IgD-negative memory B cell (primary cell): ENCODE data around the gene SLC35G1. TPM values are rescaled to one million over a fixed set of nuclear protein-coding genes. Genes with fewer than 3 reads are reported as not detected.

Source experiments
- H3K27ac Mint-ChIP-seq, 3 donors: one replicate each; pipeline ENCODE4 v1.8.0; 2020 to 2022; ENCODE audit warnings: mild to moderate bottlenecking in 3 of 3, mixed read lengths in 3 of 3, moderate library complexity in 1 of 3
- H3K27me3 Mint-ChIP-seq: one replicate; pipeline ENCODE4 v1.8.0; 2021; ENCODE audit warnings: mixed read lengths
- H3K36me3 Mint-ChIP-seq: one replicate; pipeline ENCODE4 v1.8.0; 2020; ENCODE audit warnings: mild to moderate bottlenecking, mixed read lengths
- H3K4me1 Mint-ChIP-seq, 3 donors: one replicate each; pipeline ENCODE4 v1.8.0; 2020 to 2022; ENCODE audit warnings: mixed read lengths in 3 of 3, mild to moderate bottlenecking in 1 of 3
- H3K4me3 Mint-ChIP-seq, 4 donors: one replicate each; pipeline ENCODE4 v1.8.0; 2020 to 2022; ENCODE audit warnings: mild to moderate bottlenecking in 4 of 4, mixed read lengths in 4 of 4, moderate library complexity in 3 of 4
- H3K9me3 Mint-ChIP-seq, 3 donors: one replicate each; pipeline ENCODE4 v1.8.0; 2020 to 2021; ENCODE audit warnings: mixed read lengths in 3 of 3, mild to moderate bottlenecking in 1 of 3
- polyA plus RNA-seq: library from polyadenylated mRNA; unstranded; fragments of 300-500 nt; fragmentation: Illumina TruSeq; gene quantifications from one replicate; pipeline ENCODE4 v1.2.3, GENCODE V29; 2021

SLC35G1 gene
- polyA plus RNA-seq, 1 donor from 2014 or later: 0.63 TPM

DNA sequence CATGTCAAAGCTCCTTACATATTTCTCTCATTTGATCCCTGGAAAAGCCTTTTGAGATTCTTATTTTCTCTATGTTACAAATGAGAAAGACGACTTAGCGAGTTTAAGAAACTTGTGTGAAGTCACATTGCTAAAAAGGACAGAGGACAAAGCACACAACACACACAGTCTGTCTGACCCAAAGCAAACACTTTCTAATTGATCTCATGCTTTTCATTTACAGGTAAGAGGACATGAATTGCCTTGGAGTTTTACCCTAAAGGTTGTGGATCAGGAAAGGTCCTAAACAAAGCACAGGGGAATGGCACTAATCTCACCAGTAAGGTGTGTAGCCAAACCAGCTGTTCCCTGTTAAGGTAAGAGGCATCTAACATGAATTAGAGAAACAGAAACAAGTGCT is 18.7 kb downstream of the SLC35G1 start:
- H3K9me3 Mint-ChIP-seq: no peaks in the 10 kb centered on the region
- H3K27ac Mint-ChIP-seq: no peak overlapping the region
- H3K4me1 Mint-ChIP-seq: no peaks in the 10 kb centered on the region
- H3K4me3 Mint-ChIP-seq: no peak overlapping the region
- H3K27me3 Mint-ChIP-seq: no peaks in the 10 kb centered on the region
- H3K36me3 Mint-ChIP-seq: peaks cover 6% of the 10 kb centered on the region

DNA sequence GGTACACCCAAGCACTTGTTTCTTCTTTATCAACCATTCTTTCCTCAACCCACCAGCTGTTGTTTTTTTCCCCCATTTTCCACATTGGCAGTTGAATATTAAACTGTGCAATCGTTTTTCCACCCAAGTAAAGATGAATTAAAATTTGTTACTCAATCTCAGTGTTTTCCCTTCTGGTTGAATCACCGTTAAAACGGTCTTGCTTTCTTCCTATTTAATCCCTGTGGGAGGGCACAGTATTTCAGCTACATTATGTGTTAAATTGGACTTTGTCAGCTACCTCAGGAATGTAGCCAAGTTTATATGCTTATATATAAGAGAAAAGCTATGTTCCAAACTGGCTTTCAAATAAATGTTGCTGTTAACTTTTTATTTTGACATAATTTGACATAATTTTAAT is 19.9 kb downstream of the SLC35G1 start:
- H3K27me3 Mint-ChIP-seq: no peaks in the 10 kb centered on the region
- H3K4me3 Mint-ChIP-seq: no peak overlapping the region
- H3K4me1 Mint-ChIP-seq: no peaks in the 10 kb centered on the region
- peaks cover 4% of the 10 kb centered on the region for H3K36me3 Mint-ChIP-seq
- no peak overlapping the region for H3K27ac Mint-ChIP-seq
- H3K9me3 Mint-ChIP-seq: no peaks in the 10 kb centered on the region

DNA sequence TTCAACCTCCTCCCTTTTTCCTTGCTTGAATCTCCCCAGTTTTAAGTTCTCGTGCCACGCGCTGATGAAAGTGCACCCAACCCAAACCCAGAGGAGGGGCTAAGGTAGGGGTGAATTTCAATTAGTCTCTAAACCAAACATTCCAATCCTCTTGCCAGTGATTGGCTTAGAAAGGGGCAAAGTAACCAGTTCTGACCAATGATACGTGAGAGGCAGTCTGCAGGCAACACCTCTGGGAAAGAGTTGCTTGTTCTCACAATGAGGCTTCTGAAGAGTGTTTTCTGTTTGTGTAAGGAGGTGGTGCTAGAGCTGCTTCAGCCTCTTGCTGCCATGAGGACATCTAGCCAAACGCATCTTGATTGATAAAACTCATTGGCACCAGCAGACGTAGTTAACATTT is 21.8 kb downstream of the SLC35G1 start:
- Mint-ChIP-seq H3K27me3 (no peaks in the 10 kb centered on the region), H3K9me3 (no peaks in the 10 kb centered on the region), H3K36me3 (no peaks in the 10 kb centered on the region), H3K27ac (no peak overlapping the region), H3K4me1 (no peaks in the 10 kb centered on the region), H3K4me3 (no peak overlapping the region)

DNA sequence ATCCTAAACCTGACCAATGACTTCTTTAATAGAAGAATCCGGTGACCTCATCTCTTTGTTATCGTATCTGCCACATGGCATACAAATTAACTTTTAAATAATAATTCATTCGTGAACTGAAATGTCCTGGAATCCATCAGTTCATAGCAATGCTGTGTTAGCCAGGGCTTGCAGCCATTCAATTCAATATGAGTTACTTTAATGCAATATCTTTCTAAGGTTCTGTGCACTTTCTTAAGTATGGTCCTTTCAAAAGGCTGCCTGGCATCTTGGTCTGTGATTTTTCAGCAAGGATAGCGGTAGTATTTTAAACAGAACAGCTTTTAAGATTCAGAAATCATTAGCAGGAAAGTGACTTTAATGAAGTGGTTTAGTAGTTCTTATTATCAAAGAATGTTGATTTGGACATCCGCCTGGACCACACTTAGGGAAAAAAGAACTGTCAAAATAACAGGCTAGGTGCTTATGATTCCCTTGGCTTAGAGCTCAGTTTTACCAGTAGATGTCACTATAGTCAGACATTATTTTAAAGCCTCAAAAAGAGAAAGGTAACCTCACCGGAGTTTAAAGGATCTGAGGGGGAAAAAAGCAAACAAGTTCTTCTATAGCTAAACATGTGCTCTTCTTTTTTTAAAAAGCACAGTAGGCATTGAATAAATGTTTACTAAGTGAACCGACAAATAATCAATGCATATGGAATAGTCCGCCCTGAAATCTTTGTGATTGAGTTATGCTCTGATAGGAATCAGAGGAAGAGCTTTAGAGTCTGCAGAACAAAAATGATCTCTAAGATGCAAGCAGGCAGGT is 22.7 kb downstream of the SLC35G1 start:
- Mint-ChIP-seq H3K27ac (no peak overlapping the region), H3K4me1 (no peaks in the 10 kb centered on the region), H3K27me3 (no peaks in the 10 kb centered on the region), H3K4me3 (no peak overlapping the region), H3K9me3 (no peaks in the 10 kb centered on the region), H3K36me3 (no peaks in the 10 kb centered on the region)

DNA sequence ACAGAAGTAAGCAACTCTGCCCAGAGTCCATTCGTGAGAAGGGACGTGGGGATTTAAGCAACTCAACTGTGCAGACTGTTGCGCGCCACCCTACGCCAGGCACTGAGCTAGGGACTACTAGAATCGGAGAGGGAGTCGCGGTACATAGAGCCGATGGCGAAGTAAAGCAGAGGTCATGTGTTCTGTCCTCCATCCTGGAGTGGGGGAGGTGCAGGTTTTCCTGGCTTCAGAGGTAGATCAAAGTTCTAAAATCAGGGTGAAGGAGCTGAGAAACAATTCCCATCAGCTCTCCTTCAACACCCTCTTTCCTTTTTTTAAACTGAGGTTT is 23.2 kb downstream of the SLC35G1 start:
- Mint-ChIP-seq H3K27me3 (no peaks in the 10 kb centered on the region), H3K36me3 (no peaks in the 10 kb centered on the region), H3K9me3 (no peaks in the 10 kb centered on the region), H3K4me1 (no peaks in the 10 kb centered on the region), H3K4me3 (no peak overlapping the region), H3K27ac (no peak overlapping the region)

DNA sequence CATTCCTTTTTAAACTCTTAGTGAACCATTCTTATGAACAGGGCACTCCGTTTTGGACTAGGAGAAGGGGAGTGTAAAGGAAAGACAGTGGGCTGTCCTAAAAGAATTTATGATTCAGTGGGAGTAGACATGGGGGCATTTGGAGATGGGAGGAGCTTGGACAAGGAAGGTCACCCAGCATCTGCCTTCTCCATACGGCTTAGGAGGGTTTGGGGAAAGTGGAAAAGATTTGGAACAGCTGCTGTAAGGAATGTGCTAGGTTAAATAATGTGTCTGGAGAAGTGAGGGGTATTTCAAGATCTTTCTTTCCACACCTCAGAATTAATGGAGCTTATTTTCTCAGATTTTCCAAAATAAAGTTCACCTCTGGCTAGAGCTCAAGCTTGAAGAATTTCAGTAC is 24.0 kb downstream of the SLC35G1 start:
- H3K27me3 Mint-ChIP-seq: no peaks in the 10 kb centered on the region
- no peaks in the 10 kb centered on the region for H3K9me3 Mint-ChIP-seq
- no peaks in the 10 kb centered on the region for H3K4me1 Mint-ChIP-seq
- H3K4me3 Mint-ChIP-seq: no peak overlapping the region
- no peak overlapping the region for H3K27ac Mint-ChIP-seq
- H3K36me3 Mint-ChIP-seq: no peaks in the 10 kb centered on the region

DNA sequence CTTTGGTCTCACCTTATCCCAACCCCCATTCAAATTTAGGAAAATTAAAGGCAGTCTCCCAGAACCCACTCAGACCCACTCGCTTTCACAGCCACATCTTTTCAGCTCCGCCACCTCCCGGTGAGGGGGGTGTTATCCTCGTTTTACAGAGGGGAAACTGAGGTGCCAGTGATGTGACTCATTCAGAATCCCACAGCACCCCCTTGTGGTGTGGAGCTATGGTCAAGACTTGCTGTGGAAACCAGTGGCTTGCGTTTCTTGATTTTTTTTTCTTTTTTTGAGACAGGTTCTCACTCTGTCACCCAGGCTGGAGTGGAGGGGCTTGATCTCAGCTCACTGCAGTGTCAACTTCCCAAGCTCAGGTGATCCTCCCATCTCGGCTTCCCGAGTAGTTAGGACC is 27.6 kb downstream of the SLC35G1 start:
- Mint-ChIP-seq H3K36me3 (peaks cover 5% of the 10 kb centered on the region), H3K27ac (no peak overlapping the region), H3K27me3 (no peaks in the 10 kb centered on the region), H3K4me1 (no peaks in the 10 kb centered on the region), H3K4me3 (no peak overlapping the region), H3K9me3 (no peaks in the 10 kb centered on the region)

DNA sequence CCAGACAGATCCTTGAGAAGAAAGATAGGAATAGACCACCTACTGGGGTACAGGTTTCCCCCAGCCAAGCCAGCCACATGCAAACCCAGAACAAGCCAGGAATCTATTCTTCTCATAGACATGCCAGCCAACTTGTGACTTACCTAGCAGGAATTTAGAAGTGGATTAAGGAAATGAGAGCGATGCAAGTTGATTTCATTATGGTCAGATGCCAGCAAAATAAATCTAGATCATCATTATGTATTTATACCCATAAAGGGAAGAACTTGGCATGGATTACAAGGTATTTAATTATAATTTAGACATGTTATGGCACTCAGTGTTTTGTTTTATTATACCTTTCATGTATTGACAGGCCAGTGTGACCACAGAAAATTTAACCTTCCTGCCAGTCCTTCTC is 32.8 kb downstream of the SLC35G1 start:
- Mint-ChIP-seq H3K36me3 (peaks cover 5% of the 10 kb centered on the region), H3K27me3 (peaks cover 5% of the 10 kb centered on the region), H3K9me3 (peaks cover 1 to 9% (median 4%) of the 10 kb centered on the region in 3 donors), H3K4me1 (no peaks in the 10 kb centered on the region), H3K4me3 (no peak overlapping the region), H3K27ac (no peak overlapping the region)

DNA sequence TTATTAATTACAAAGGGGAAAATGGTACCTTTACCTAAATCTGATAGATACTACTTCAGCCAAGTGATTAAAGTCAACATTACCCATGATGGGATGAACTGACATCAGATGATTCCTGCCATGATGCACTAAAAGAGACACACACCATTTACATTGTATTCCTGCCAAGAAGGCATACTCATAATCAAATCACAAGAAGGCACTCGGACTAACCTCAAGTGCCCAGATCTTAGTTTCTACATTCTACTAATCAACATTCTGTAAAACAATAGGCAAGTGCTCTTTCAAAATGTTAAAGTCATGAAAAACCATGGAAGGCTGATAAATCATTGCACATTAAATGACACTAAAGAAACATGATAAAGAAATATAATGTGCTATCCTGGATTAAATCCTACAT is 44.4 kb downstream of the SLC35G1 start:
- Mint-ChIP-seq H3K4me3 (no peak overlapping the region), H3K36me3 (no peaks in the 10 kb centered on the region), H3K27me3 (no peaks in the 10 kb centered on the region), H3K9me3 (peaks cover 0 to 3% (median 0%) of the 10 kb centered on the region in 3 donors), H3K4me1 (no peaks in the 10 kb centered on the region), H3K27ac (no peak overlapping the region)

DNA sequence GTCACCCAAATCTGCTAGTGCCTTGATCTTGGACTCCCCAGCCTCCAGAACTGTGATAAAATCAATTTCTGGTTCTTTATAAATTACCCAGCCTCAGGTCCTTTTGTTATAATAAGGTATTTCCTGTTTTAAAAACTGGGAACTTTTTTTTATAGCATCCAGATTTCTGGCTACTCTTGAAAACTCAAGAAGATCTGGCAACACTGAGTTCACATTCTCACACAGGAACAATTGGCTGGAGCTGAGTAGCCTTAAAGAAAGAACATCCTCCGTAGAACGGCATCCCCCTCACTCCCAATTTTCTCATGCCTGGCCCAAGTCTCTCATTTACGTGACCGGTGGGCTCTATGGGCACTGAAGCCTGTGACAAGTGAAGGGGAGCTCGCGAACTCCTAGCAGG is 47.1 kb downstream of the SLC35G1 start:
- no peak overlapping the region for H3K27ac Mint-ChIP-seq
- H3K27me3 Mint-ChIP-seq: no peaks in the 10 kb centered on the region
- no peaks in the 10 kb centered on the region for H3K4me1 Mint-ChIP-seq
- H3K36me3 Mint-ChIP-seq: no peaks in the 10 kb centered on the region
- H3K9me3 Mint-ChIP-seq: peaks cover 0 to 3% (median 0%) of the 10 kb centered on the region in 3 donors
- no peak overlapping the region for H3K4me3 Mint-ChIP-seq

DNA sequence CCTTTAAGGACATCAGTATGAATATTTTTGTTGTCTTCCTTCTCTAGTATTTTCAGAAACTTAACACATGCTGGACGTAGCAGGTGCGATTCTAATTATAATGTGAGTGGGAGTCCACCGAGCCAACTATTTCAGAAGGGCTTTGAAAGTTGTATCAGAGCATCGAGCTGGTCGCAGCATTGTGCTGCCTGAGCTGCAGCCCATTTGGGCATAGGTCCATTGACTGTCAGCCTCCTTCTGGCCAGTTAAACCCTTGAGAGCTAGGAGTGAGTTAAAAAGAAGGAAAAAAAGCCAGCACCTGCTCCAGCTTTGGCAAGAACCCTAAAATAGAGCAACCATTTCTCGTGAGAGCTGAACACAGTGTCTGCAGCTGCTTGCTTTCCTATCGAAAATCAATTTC is 47.8 kb downstream of the SLC35G1 start:
- H3K4me1 Mint-ChIP-seq: no peaks in the 10 kb centered on the region
- H3K27me3 Mint-ChIP-seq: no peaks in the 10 kb centered on the region
- H3K9me3 Mint-ChIP-seq: peaks cover 0 to 3% (median 0%) of the 10 kb centered on the region in 3 donors
- no peak overlapping the region for H3K4me3 Mint-ChIP-seq
- peaks cover under 1% of the 10 kb centered on the region for H3K36me3 Mint-ChIP-seq
- H3K27ac Mint-ChIP-seq: no peak overlapping the region

DNA sequence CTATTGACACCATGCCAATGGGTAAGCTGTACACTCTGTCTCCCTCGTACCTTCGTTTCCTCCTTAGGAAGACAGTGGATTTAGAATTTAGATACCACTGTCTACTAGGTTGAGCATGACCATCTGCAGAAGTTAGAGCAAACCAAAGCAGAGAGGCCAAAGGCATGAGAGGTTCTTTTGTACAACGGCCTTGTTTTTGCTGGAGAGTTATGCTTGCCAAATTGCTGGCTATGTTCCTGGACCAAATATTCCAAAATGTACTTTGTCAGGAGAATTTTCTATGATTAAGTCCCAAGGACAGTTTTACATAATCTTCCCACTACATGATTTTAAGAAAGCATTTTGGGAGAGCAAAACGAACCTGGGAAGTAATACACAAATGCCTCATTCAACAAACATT is 52.0 kb downstream of the SLC35G1 start:
- no peak overlapping the region for H3K27ac Mint-ChIP-seq
- no peaks in the 10 kb centered on the region for H3K4me1 Mint-ChIP-seq
- no peak overlapping the region for H3K4me3 Mint-ChIP-seq
- H3K9me3 Mint-ChIP-seq: no peaks in the 10 kb centered on the region
- no peaks in the 10 kb centered on the region for H3K27me3 Mint-ChIP-seq
- peaks cover 6% of the 10 kb centered on the region for H3K36me3 Mint-ChIP-seq

DNA sequence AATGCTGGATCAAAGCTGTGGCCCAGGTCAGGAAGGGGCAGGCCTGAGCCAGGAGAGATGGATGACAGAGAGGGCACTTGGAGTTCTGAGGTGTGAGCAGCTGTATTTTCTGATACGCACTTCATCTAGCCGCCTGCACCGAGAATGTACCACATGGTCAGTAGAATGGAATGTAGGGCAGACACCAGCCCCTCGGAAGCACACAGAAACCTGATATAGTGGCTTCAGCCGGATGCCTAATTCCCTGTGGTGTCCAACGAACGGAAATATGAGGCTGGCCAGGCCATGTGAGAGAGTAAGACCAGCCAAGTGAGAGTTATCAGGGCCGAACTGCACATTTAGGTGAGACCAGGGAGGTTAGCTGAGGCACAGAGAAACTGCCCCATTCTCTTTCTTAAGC is 53.3 kb downstream of the SLC35G1 start:
- peaks cover 8% of the 10 kb centered on the region for H3K36me3 Mint-ChIP-seq
- no peaks in the 10 kb centered on the region for H3K4me1 Mint-ChIP-seq
- no peak overlapping the region for H3K27ac Mint-ChIP-seq
- H3K27me3 Mint-ChIP-seq: no peaks in the 10 kb centered on the region
- no peaks in the 10 kb centered on the region for H3K9me3 Mint-ChIP-seq
- H3K4me3 Mint-ChIP-seq: no peak overlapping the region

DNA sequence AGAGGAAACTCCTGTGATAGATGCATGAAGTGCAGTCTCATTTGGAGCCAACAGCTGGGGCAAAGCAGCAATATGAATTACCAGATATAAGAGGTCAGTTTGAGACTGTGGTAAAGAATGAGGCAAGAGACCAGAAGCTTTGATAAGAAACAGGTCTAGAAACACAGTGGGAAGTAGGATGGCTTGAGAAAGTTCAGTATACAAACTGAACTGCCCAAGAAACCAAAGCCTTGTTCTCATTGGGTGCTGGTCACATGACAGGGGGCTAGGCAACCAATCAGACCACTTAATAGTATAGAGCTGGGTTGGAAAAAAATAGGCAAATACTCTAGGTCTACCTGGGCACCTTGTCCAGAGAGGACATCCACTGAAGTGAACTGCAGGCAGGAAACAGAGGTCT is 53.7 kb downstream of the SLC35G1 start:
- no peaks in the 10 kb centered on the region for H3K4me1 Mint-ChIP-seq
- no peaks in the 10 kb centered on the region for H3K9me3 Mint-ChIP-seq
- H3K4me3 Mint-ChIP-seq: no peak overlapping the region
- no peak overlapping the region for H3K27ac Mint-ChIP-seq
- H3K36me3 Mint-ChIP-seq: peaks cover 8% of the 10 kb centered on the region
- no peaks in the 10 kb centered on the region for H3K27me3 Mint-ChIP-seq

DNA sequence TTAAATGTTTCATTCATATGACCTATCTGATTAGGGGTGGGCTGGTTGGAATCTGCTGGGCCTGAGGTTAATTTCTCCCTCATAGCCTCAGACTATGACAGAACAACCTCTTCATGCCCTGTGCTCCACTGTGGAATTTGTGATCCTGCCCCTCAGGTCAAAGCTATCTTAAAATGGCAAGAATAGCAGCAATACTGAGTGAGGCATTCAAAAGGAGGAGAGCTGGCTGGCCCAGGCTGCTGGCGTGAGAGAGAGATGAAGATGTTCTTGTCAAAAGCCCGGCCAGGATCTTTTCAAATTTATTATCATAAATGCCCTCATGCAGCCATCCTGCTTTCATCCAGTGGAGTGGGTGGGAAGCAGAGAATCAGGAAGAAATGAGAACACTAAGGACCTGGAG is 58.1 kb downstream of the SLC35G1 start:
- H3K4me1 Mint-ChIP-seq: no peaks in the 10 kb centered on the region
- H3K36me3 Mint-ChIP-seq: peaks cover 8% of the 10 kb centered on the region
- H3K27ac Mint-ChIP-seq: no peak overlapping the region
- peaks cover 0 to 3% (median 0%) of the 10 kb centered on the region in 3 donors for H3K9me3 Mint-ChIP-seq
- no peak overlapping the region for H3K4me3 Mint-ChIP-seq
- no peaks in the 10 kb centered on the region for H3K27me3 Mint-ChIP-seq
